Small intestine (tissue), 7 donors: ENCODE measurements around the gene ATE1. TPM values are rescaled to one million over a fixed set of nuclear protein-coding genes. Genes with fewer than 3 reads are reported as not detected.

Source experiments
- DNase-seq, 2 donors: peaks; one replicate each; pipeline versions ENCODE4 v3.0.0 to v3.0.0-alpha.2; 2013
- FAIRE-seq: peaks from 2 replicates; lab custom pipeline; 2012; peaks lifted over from hg19 to GRCh38; lab: Jason Lieb, UNC
- H3K27ac ChIP-seq, 3 donors: one replicate each; pipeline ENCODE4 v1.5.1; 2013; ENCODE audit warnings: low read length in 2 of 3, mild to moderate bottlenecking in 2 of 3, control low read depth in 1 of 3, inconsistent platforms in 1 of 3, low read depth in 1 of 3, moderate library complexity in 1 of 3
- H3K27me3 ChIP-seq, 3 donors: one replicate each; pipeline ENCODE4 v1.6.1; 2013; ENCODE audit warnings: low read length in 3 of 3, inconsistent platforms in 1 of 3; ENCODE audit not compliant: control insufficient read depth in 3 of 3, insufficient read depth in 3 of 3
- H3K36me3 ChIP-seq, 3 donors: one replicate each; pipeline ENCODE4 v1.6.1; 2013; ENCODE audit warnings: low read length in 3 of 3, inconsistent platforms in 1 of 3, low read depth in 1 of 3, mild to moderate bottlenecking in 1 of 3, moderate library complexity in 1 of 3; ENCODE audit not compliant: control insufficient read depth in 3 of 3, insufficient read depth in 2 of 3
- H3K4me1 ChIP-seq, 3 donors: one replicate each; pipeline ENCODE4 v1.6.1; 2013; ENCODE audit warnings: low read length in 2 of 3, inconsistent platforms in 1 of 3, low read depth in 1 of 3, mild to moderate bottlenecking in 1 of 3, moderate library complexity in 1 of 3; ENCODE audit not compliant: control insufficient read depth in 3 of 3, insufficient read depth in 2 of 3
- H3K4me3 ChIP-seq, 3 donors: one replicate each; pipeline ENCODE4 v1.5.1; 2013; ENCODE audit warnings: low read length in 3 of 3, control low read depth in 1 of 3, inconsistent platforms in 1 of 3, low read depth in 1 of 3, mild to moderate bottlenecking in 1 of 3, moderate library complexity in 1 of 3
- H3K9me3 ChIP-seq, 2 donors: one replicate each; pipeline ENCODE4 v1.6.1; 2013; ENCODE audit warnings: low read depth in 1 of 2, low read length in 1 of 2; ENCODE audit not compliant: control insufficient read depth in 2 of 2, insufficient read depth in 1 of 2
- WGBS, 3 donors: extraction: QIAGEN DNeasy Blood & Tissue Kit; methylation state at CpG; one replicate each; pipeline ENCODE4 v1.1.7; 2013; 5-methylcytosine and 5-hydroxymethylcytosine counted together
- polyA plus RNA-seq, 4 donors: library from polyadenylated mRNA; stranded (reverse) in 3 of 4; unstranded in 1 of 4; fragments of 200-250 nt in 3 of 4; fragments of 120-200 nt in 1 of 4; gene quantifications; one replicate each; pipeline versions ENCODE4 v1.2.1 to v1.2.3, GENCODE V29; 2013
- donor health status: healthy with polysubstance abuse.
- donor health status: control.
- donor health status: control.
- donor health status: Bipolar disorder and iron deficiency.
- donor health status: healthy.

Gene ATE1
- polyA plus RNA-seq, 4 donors = 11.6 to 22.8 (median 11.9) TPM

DNA sequence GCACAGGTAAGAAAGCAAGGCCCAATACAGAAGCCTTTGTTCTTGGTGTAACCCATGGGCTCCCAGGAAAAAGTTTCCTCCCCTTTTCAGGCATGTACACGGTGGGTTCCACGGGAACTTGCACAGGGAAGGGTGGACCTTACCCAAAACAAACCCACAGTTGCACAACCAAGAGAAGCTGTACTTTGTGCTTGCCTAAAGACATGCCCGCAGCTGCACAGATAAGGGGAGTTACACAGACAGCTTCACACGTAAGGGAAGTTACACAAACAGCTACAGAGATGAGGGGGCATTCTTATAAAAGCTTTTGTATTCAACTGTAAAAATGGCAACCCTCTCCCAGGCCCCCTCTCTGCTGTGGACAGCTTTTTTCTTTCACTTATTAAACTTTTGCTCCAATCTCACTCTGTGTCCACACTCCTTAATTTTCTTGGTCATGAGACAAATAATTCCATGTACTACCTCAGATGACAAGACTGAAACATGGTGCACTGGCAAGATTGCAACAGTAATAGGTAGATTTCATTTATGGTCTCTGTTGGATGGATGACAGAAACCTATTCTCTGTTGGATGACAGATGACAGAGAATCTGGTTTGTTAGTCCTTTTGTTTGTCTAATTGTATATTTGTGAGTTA, 72.9 kb downstream of the ATE1 start:
- no peaks in the 10 kb centered on the region for H3K4me1 ChIP-seq
- DNase-seq (no peak), FAIRE-seq (no peak)
- 76 to 91% (median 78%) methylated on average over 4 of the region's 4 CpGs for WGBS, 3 donors
- H3K4me3 ChIP-seq = no peak overlapping the region
- H3K36me3 ChIP-seq = peaks cover 0 to 18% (median 6%) of the 10 kb centered on the region in 3 donors
- H3K9me3 ChIP-seq = peaks cover 0 to 5% of the 10 kb centered on the region in 2 donors
- no peaks in the 10 kb centered on the region for H3K27me3 ChIP-seq
- H3K27ac ChIP-seq = no peak overlapping the region

DNA sequence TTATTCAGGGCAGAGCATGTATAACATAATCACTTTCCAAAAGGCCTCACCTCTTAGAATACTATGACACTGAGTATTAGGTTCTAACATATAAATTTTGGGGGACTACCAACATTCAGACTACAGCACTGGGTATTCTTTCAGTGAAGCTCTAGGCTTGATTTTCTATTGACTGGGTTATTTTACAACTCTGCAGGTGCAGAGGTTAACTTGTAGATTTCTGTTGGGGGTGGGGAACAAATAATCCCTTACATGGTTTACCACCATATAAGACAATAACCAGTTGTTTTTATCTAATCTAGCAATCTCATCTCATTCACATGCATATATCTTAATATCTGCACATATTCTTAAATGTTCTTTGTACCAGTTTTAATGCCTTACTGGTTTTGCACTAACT, 73.9 kb downstream of the ATE1 start:
- DNase-seq = no peak
- Histone ChIP-seq H3K36me3 (peaks cover 0 to 15% (median 8%) of the 10 kb centered on the region in 3 donors), H3K4me3 (no peak overlapping the region), H3K27me3 (no peaks in the 10 kb centered on the region), H3K27ac (no peak overlapping the region), H3K9me3 (peaks cover 0 to 5% of the 10 kb centered on the region in 2 donors), H3K4me1 (no peaks in the 10 kb centered on the region)
- FAIRE-seq = no peak

DNA sequence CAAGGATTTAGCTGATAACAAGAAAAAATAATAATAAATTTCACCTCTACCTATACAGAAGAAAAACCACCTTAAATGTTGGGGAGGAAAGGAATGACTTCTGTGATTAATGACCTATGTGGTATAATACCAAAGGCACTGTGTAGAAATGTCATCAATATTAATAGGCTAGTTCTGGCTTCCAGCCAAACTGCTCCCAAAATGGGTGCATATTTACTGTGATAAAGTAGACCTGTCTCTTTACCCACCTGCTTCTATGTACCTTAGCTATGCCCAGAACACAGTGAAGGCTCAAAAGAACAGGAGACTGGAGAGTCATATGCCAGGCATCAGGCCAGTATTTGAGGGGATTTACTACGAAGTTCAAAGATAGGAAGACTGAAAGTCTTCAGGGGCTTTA, 76.0 kb downstream of the ATE1 start:
- H3K36me3 ChIP-seq = peaks cover 0 to 26% (median 6%) of the 10 kb centered on the region in 3 donors
- H3K4me1 ChIP-seq = no peaks in the 10 kb centered on the region
- no peak overlapping the region for H3K27ac ChIP-seq
- H3K27me3 ChIP-seq = no peaks in the 10 kb centered on the region
- no peak for DNase-seq
- peaks cover 0 to 5% of the 10 kb centered on the region in 2 donors for H3K9me3 ChIP-seq
- no peak for FAIRE-seq
- 78 to 85% (median 82%) methylated on average over 1 of the region's 1 CpG for WGBS, 3 donors
- H3K4me3 ChIP-seq = no peak overlapping the region

DNA sequence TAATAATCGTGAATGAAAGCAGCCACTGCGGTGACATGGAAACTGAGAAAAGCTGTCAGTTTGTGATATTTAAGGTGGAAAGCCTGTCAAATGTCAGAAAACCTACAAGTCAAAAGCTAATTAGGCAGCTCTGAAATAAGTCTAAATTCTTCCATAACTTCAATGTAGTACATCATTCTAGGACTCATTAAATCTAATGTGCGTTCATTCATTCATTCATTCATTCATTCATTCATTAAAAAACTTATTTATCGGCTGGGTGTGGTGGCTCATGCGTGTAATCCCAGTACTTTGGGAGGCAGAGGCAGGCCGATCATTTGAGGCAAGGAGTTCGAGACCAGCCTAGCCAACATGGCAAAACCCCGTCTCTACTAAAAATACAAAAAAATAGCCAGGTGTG, 79.7 kb downstream of the ATE1 start:
- no peak overlapping the region for H3K27ac ChIP-seq
- DNase-seq (no peak), FAIRE-seq (no peak)
- H3K36me3 ChIP-seq = peaks cover 0 to 21% (median 6%) of the 10 kb centered on the region in 3 donors
- no peaks in the 10 kb centered on the region for H3K27me3 ChIP-seq
- H3K4me1 ChIP-seq = no peaks in the 10 kb centered on the region
- peaks cover 0 to 2% of the 10 kb centered on the region in 2 donors for H3K9me3 ChIP-seq
- 91 to 97% (median 96%) methylated on average over 8 of the region's 8 CpGs for WGBS, 3 donors
- no peak overlapping the region for H3K4me3 ChIP-seq

DNA sequence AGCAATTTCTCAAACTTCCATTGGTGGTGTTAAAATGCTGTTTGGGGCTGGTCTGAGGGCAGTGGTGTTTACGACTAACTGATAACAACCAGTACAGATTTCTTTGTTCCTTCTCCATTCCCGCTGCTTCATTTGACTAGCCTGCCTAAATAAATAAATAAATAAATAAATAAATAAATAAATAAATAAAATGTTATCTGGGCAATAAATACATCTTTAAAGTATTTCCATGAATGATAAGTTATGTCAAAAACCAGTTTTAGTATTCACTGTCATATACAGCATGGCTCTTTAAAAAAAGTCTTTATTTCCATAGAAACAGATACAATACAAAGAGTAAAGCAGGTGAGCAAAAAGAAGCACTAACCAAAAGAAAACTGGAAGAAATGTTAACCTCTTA, 81.3 kb downstream of the ATE1 start:
- no peak for FAIRE-seq
- Histone ChIP-seq H3K27me3 (no peaks in the 10 kb centered on the region), H3K9me3 (peaks cover 0 to 2% of the 10 kb centered on the region in 2 donors), H3K4me1 (no peaks in the 10 kb centered on the region), H3K36me3 (peaks cover 0 to 21% (median 4%) of the 10 kb centered on the region in 3 donors), H3K27ac (no peak overlapping the region), H3K4me3 (no peak overlapping the region)
- 74 to 88% (median 87%) methylated on average over 2 of the region's 2 CpGs for WGBS, 3 donors
- no peak for DNase-seq

DNA sequence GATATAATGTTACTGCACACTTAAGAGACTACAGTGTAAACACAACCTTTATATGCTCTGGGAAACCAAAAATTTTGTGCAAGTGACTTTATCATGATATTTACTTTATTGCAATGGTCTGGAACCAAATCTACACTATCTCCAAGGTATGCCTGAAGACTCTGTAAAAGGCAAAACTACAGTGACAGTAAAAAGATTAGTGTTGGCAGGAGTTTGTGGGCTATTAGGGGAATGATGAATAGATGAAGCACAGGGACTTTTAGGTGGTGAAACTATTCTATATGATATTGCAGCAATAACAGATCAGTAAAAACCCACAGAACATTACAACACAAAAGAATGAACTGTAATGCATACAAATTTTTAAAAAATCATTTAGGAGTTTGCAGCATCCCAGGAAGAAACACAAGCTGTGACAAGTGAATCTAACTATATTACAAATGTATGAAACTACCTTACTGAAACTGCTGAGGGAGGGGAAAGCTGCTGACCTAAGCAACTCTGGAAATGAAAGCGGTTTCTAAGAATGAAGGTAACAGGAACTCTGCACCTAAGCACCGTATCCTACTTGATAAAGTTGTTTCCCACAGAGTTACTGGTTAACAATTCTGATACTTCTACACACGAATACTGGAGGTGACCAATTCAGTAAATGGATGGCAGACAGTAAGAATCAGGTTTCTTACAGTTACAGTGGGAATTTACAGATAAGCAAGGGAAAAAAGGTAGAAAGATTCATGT, 82.6 kb downstream of the ATE1 start:
- Histone ChIP-seq H3K27ac (no peak overlapping the region), H3K4me1 (no peaks in the 10 kb centered on the region), H3K9me3 (peaks cover 0 to 2% of the 10 kb centered on the region in 2 donors), H3K36me3 (peaks cover 0 to 14% (median 4%) of the 10 kb centered on the region in 3 donors), H3K27me3 (no peaks in the 10 kb centered on the region), H3K4me3 (no peak overlapping the region)
- DNase-seq (no peak), FAIRE-seq (no peak)
- 67 to 77% (median 73%) methylated on average over 3 of the region's 3 CpGs for WGBS, 3 donors

DNA sequence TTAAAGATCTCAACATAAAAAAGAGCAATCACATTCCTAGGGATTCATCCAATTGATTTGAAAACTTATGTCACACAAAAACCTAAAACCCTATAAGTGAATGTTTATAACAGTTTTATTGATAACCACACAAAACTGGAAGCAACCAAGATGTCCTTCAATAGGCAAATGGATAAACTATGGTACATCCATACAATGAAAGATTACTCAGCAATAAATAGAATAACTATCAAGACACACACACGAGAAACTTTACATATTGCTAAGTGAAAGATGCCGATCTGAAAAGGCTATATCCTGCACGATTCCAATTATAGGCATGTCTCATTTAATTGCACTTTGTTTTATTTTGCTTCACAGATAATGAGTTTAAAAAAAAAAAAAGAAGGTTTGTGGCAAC, 83.3 kb downstream of the ATE1 start:
- no peak for FAIRE-seq

DNA sequence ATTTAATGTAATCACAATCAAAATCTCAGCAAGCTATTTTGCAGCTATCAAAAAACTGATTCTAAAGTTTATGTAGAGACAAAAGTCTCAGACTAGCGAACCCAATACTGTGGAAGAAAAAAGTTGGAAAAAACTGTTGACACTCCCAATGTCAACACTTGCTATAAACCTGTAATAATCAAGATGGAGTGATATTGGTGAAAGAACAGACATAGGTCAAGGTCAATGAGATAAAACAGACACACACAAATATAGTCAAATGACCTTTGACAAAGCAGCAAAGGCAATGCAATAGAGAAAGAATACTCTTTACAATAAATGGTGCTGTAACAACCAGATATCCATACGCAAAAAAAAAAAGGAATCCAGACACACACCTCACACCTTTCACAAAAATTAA, 84.5 kb downstream of the ATE1 start:
- H3K27ac ChIP-seq = no peak overlapping the region
- peaks cover 0 to 2% of the 10 kb centered on the region in 2 donors for H3K9me3 ChIP-seq
- 85 to 91% (median 88%) methylated on average over 2 of the region's 2 CpGs for WGBS, 3 donors
- H3K27me3 ChIP-seq = no peaks in the 10 kb centered on the region
- FAIRE-seq (no peak), DNase-seq (peak in 1 of 2 donors; percentile 33)
- H3K36me3 ChIP-seq = peaks cover 0 to 16% (median 2%) of the 10 kb centered on the region in 3 donors
- no peak overlapping the region for H3K4me3 ChIP-seq
- H3K4me1 ChIP-seq = no peaks in the 10 kb centered on the region

More for the DNA sequence above, 83.3 kb downstream of the ATE1 start:
- DNase-seq = no peak
- H3K36me3 ChIP-seq = peaks cover 0 to 14% (median 4%) of the 10 kb centered on the region in 3 donors
- H3K9me3 ChIP-seq = peaks cover 0 to 2% of the 10 kb centered on the region in 2 donors
- no peak overlapping the region for H3K27ac ChIP-seq
- H3K4me3 ChIP-seq = no peak overlapping the region
- WGBS, 3 donors = 65 to 81% (median 78%) methylated on average over 3 of the region's 3 CpGs
- H3K4me1 ChIP-seq = no peaks in the 10 kb centered on the region
- H3K27me3 ChIP-seq = no peaks in the 10 kb centered on the region
